GM23338 (cell line): ENCODE measurements around the gene ERC1.

Experiments used
- CREB1 ChIP-seq: fragments of 250-450 bp; sonication (Bioruptor Pico); IDR thresholded peaks from 2 replicates; pipeline ENCODE4 v1.5.0; 2020; ENCODE audit warnings: low read depth, mild to moderate bottlenecking, moderate library complexity
- CTCF ChIP-seq, 2 experiments: fragments of 200-600 bp in 1 of 2; sonication (generic) in 1 of 2; conservative IDR thresholded peaks; 2 replicates each; pipeline versions ENCODE4 v1.5.1 to v1.6.1; 2016 to 2017; ENCODE audit warnings: antibody characterized with exemption in 2 of 2, low read depth in 2 of 2, mild to moderate bottlenecking in 2 of 2, moderate library complexity in 1 of 2
- EZH2 ChIP-seq: fragments of 200-600 bp; sonication (generic); IDR thresholded peaks from one replicate; pipeline ENCODE4 v1.8.0; 2017; ENCODE audit warnings: antibody characterized with exemption, mild to moderate bottlenecking, low read depth; ENCODE audit not compliant: unreplicated experiment
- EZH2phosphoT487 ChIP-seq: fragments of 200-600 bp; sonication (generic); IDR thresholded peaks from one replicate; pipeline ENCODE4 v1.8.1; 2018; ENCODE audit warnings: antibody characterized with exemption; ENCODE audit not compliant: unreplicated experiment
- JUNB ChIP-seq: IDR thresholded peaks from one replicate; pipeline ENCODE4 v1.6.1; 2016; ENCODE audit warnings: antibody characterized with exemption; ENCODE audit not compliant: unreplicated experiment
- POLR2AphosphoS5 ChIP-seq: IDR thresholded peaks from 2 replicates; pipeline ENCODE4 v1.6.1; 2016; ENCODE audit warnings: antibody characterized with exemption, low read depth
- STAT1 ChIP-seq: IDR thresholded peaks from one replicate; pipeline ENCODE4 v1.6.1; 2016; ENCODE audit warnings: antibody characterized with exemption; ENCODE audit not compliant: unreplicated experiment
- ZNF114 ChIP-seq: fragments of 250-450 bp; sonication (Bioruptor Pico); IDR thresholded peaks from 2 replicates; pipeline ENCODE4 v1.5.0; 2020; ENCODE audit warnings: mild to moderate bottlenecking, moderate library complexity
- ZNF331 ChIP-seq: fragments of 250-450 bp; sonication (Bioruptor Pico); IDR thresholded peaks from 2 replicates; pipeline ENCODE4 v1.5.0; 2020; ENCODE audit warnings: low read depth, mild to moderate bottlenecking, moderate library complexity
- TF ChIP-seq, protein P1 (sequence below): IDR thresholded peaks from 2 replicates; pipeline ENCODE4 v1.6.1; 2016; ENCODE audit warnings: antibody characterized with exemption
- TF ChIP-seq, protein P2 (sequence below): fragments of 250-450 bp; sonication (Bioruptor Pico); IDR thresholded peaks from 2 replicates; pipeline ENCODE4 v1.5.0; 2020; ENCODE audit warnings: mild to moderate bottlenecking, moderate library complexity
- TF ChIP-seq, protein P3 (sequence below): IDR thresholded peaks from one replicate; pipeline ENCODE4 v1.6.1; 2018; ENCODE audit warnings: antibody characterized with exemption; ENCODE audit not compliant: unreplicated experiment

- TF ChIP-seq CTCF (conservative IDR thresholded peaks at IDR 0.05; ENCODE audit: low read depth in 2 of 2): no peak
- no peak for TF ChIP-seq EZH2
- TF ChIP-seq, protein P1, sequence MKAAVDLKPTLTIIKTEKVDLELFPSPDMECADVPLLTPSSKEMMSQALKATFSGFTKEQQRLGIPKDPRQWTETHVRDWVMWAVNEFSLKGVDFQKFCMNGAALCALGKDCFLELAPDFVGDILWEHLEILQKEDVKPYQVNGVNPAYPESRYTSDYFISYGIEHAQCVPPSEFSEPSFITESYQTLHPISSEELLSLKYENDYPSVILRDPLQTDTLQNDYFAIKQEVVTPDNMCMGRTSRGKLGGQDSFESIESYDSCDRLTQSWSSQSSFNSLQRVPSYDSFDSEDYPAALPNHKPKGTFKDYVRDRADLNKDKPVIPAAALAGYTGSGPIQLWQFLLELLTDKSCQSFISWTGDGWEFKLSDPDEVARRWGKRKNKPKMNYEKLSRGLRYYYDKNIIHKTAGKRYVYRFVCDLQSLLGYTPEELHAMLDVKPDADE: no peak
- TF ChIP-seq POLR2AphosphoS5: no peak
- TF ChIP-seq JUNB: no peak
- no peak for TF ChIP-seq ZNF114 (CRISPR knock-in tag)
- no peak for TF ChIP-seq EZH2phosphoT487
- no peak for TF ChIP-seq CREB1
- TF ChIP-seq, protein P2, sequence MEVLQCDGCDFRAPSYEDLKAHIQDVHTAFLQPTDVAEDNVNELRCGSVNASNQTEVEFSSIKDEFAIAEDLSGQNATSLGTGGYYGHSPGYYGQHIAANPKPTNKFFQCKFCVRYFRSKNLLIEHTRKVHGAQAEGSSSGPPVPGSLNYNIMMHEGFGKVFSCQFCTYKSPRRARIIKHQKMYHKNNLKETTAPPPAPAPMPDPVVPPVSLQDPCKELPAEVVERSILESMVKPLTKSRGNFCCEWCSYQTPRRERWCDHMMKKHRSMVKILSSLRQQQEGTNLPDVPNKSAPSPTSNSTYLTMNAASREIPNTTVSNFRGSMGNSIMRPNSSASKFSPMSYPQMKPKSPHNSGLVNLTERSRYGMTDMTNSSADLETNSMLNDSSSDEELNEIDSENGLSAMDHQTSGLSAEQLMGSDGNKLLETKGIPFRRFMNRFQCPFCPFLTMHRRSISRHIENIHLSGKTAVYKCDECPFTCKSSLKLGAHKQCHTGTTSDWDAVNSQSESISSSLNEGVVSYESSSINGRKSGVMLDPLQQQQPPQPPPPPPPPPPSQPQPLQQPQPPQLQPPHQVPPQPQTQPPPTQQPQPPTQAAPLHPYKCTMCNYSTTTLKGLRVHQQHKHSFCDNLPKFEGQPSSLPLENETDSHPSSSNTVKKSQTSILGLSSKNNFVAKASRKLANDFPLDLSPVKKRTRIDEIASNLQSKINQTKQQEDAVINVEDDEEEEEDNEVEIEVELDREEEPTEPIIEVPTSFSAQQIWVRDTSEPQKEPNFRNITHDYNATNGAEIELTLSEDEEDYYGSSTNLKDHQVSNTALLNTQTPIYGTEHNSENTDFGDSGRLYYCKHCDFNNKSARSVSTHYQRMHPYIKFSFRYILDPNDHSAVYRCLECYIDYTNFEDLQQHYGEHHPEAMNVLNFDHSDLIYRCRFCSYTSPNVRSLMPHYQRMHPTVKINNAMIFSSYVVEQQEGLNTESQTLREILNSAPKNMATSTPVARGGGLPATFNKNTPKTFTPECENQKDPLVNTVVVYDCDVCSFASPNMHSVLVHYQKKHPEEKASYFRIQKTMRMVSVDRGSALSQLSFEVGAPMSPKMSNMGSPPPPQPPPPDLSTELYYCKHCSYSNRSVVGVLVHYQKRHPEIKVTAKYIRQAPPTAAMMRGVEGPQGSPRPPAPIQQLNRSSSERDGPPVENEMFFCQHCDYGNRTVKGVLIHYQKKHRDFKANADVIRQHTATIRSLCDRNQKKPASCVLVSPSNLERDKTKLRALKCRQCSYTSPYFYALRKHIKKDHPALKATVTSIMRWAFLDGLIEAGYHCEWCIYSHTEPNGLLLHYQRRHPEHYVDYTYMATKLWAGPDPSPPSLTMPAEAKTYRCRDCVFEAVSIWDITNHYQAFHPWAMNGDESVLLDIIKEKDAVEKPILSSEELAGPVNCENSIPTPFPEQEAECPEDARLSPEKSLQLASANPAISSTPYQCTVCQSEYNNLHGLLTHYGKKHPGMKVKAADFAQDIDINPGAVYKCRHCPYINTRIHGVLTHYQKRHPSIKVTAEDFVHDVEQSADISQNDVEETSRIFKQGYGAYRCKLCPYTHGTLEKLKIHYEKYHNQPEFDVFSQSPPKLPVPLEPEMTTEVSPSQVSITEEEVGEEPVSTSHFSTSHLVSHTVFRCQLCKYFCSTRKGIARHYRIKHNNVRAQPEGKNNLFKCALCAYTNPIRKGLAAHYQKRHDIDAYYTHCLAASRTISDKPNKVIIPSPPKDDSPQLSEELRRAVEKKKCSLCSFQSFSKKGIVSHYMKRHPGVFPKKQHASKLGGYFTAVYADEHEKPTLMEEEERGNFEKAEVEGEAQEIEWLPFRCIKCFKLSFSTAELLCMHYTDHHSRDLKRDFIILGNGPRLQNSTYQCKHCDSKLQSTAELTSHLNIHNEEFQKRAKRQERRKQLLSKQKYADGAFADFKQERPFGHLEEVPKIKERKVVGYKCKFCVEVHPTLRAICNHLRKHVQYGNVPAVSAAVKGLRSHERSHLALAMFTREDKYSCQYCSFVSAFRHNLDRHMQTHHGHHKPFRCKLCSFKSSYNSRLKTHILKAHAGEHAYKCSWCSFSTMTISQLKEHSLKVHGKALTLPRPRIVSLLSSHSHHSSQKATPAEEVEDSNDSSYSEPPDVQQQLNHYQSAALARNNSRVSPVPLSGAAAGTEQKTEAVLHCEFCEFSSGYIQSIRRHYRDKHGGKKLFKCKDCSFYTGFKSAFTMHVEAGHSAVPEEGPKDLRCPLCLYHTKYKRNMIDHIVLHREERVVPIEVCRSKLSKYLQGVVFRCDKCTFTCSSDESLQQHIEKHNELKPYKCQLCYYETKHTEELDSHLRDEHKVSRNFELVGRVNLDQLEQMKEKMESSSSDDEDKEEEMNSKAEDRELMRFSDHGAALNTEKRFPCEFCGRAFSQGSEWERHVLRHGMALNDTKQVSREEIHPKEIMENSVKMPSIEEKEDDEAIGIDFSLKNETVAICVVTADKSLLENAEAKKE (CRISPR knock-in tag): no peak
- TF ChIP-seq, protein P3, sequence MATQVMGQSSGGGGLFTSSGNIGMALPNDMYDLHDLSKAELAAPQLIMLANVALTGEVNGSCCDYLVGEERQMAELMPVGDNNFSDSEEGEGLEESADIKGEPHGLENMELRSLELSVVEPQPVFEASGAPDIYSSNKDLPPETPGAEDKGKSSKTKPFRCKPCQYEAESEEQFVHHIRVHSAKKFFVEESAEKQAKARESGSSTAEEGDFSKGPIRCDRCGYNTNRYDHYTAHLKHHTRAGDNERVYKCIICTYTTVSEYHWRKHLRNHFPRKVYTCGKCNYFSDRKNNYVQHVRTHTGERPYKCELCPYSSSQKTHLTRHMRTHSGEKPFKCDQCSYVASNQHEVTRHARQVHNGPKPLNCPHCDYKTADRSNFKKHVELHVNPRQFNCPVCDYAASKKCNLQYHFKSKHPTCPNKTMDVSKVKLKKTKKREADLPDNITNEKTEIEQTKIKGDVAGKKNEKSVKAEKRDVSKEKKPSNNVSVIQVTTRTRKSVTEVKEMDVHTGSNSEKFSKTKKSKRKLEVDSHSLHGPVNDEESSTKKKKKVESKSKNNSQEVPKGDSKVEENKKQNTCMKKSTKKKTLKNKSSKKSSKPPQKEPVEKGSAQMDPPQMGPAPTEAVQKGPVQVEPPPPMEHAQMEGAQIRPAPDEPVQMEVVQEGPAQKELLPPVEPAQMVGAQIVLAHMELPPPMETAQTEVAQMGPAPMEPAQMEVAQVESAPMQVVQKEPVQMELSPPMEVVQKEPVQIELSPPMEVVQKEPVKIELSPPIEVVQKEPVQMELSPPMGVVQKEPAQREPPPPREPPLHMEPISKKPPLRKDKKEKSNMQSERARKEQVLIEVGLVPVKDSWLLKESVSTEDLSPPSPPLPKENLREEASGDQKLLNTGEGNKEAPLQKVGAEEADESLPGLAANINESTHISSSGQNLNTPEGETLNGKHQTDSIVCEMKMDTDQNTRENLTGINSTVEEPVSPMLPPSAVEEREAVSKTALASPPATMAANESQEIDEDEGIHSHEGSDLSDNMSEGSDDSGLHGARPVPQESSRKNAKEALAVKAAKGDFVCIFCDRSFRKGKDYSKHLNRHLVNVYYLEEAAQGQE: no peak
- TF ChIP-seq ZNF331: no peak
- TF ChIP-seq STAT1: no peak
Measured at GRCh38 chr12:996881-997280, 5.9 kb downstream of the ERC1 start.
